Measurements from ENCODE around the gene NUP50. TPM values are rescaled to one million over a fixed set of nuclear protein-coding genes. Genes with fewer than 3 reads are reported as not detected.

NUP50 gene
- 100 to 1,000 TPM in 1 of 6 donors, 10 to 100 TPM in 5; 57.9 to 115 (median 66.7) TPM for total RNA-seq

GRCh38 chr22:45163451-45164269, at the start of gene NUP50:
TSS of gene NUP50 (plus strand) at chr22:45163925. CDS start at chr22:45168178, 4,253 bp downstream.
- peaks cover 0 to 22% (median 1%) of the 10 kb centered on the region in 4 donors for H3K36me3 ChIP-seq
- H3K4me3 ChIP-seq = peak within 1 kb of the TSS; percentile 95 to 98 (median 96)
- peak within 1 kb of the TSS; percentile 91 to 98 (median 95) for H3K27ac ChIP-seq
- DNase-seq = peak; percentile 97 to 99
- ATAC-seq (ENCODE audit: low FRiP score in 2 of 2) = peak; percentile 93 to 97
- WGBS, 2 donors = 0 to 1% methylated on average over 8 to 28 of the region's 100 CpGs
- no peaks in the 10 kb centered on the region for H3K27me3 ChIP-seq
- H3K9me3 ChIP-seq = no peaks in the 10 kb centered on the region
- peaks cover 50 to 72% (median 52%) of the 10 kb centered on the region in 4 donors for H3K4me1 ChIP-seq
- TF ChIP-seq CTCF (IDR thresholded peaks at IDR 0.05) (peak in 2 of 6 experiments; percentile 24 to 44), POLR2AphosphoS5 (IDR thresholded peaks at IDR 0.05) (peak; percentile 81 to 82), POLR2A (IDR thresholded peaks at IDR 0.05) (peak in 3 of 4 donors; percentile 63 to 90 (median 88)), EP300 (IDR thresholded peaks at IDR 0.05) (peak in 1 of 4 donors; percentile 29)

- Histone ChIP-seq H3K27me3 (no peaks in the 10 kb centered on the region), H3K4me1 (no peaks in the 10 kb centered on the region), H3K27ac (no peak overlapping the region), H3K9me3 (no peaks in the 10 kb centered on the region), H3K4me3 (no peak overlapping the region), H3K36me3 (no peaks in the 10 kb centered on the region)
- no peak for DNase-seq
- ATAC-seq (ENCODE audit: low FRiP score in 2 of 2) = no peak
- 80 to 86% methylated on average over 9 of the region's 9 CpGs for WGBS, 2 donors
- TF ChIP-seq EP300 (IDR thresholded peaks at IDR 0.05) = no peak
- no peak for TF ChIP-seq CTCF (IDR thresholded peaks at IDR 0.05)
- no peak for TF ChIP-seq POLR2A (IDR thresholded peaks at IDR 0.05)
- TF ChIP-seq POLR2AphosphoS5 (IDR thresholded peaks at IDR 0.05) = no peak
Observed at GRCh38 chr22:45120440-45120839, 43.3 kb upstream of the NUP50 start.

- no peaks in the 10 kb centered on the region for H3K27me3 ChIP-seq
- no peaks in the 10 kb centered on the region for H3K36me3 ChIP-seq
- 78 to 79% methylated on average over 8 of the region's 8 CpGs for WGBS, 2 donors
- TF ChIP-seq POLR2AphosphoS5 (IDR thresholded peaks at IDR 0.05) (no peak), EP300 (IDR thresholded peaks at IDR 0.05) (no peak), POLR2A (IDR thresholded peaks at IDR 0.05) (no peak), CTCF (IDR thresholded peaks at IDR 0.05) (no peak)
- H3K27ac ChIP-seq = no peak overlapping the region
- H3K9me3 ChIP-seq = no peaks in the 10 kb centered on the region
- no peak overlapping the region for H3K4me3 ChIP-seq
- DNase-seq = no peak
- H3K4me1 ChIP-seq = no peaks in the 10 kb centered on the region
- no peak for ATAC-seq (ENCODE audit: low FRiP score in 2 of 2)
Observed at GRCh38 chr22:45120931-45121330, 42.8 kb upstream of the NUP50 start.

- no peak overlapping the region for H3K4me3 ChIP-seq
Observed at GRCh38 chr22:45124176-45124847, 39.4 kb upstream of the NUP50 start.

More at GRCh38 chr22:45124176-45124847, 39.4 kb upstream of the NUP50 start:
- no peak for DNase-seq
- 66 to 71% methylated on average over 10 of the region's 10 CpGs for WGBS, 2 donors
- ATAC-seq (ENCODE audit: low FRiP score in 2 of 2) = no peak
- no peaks in the 10 kb centered on the region for H3K4me1 ChIP-seq
- H3K36me3 ChIP-seq = no peaks in the 10 kb centered on the region
- no peak for TF ChIP-seq CTCF (IDR thresholded peaks at IDR 0.05)
- TF ChIP-seq EP300 (IDR thresholded peaks at IDR 0.05) = no peak
- TF ChIP-seq POLR2A (IDR thresholded peaks at IDR 0.05) = no peak
- no peak for TF ChIP-seq POLR2AphosphoS5 (IDR thresholded peaks at IDR 0.05)
- no peak overlapping the region for H3K27ac ChIP-seq
- no peaks in the 10 kb centered on the region for H3K27me3 ChIP-seq
- no peaks in the 10 kb centered on the region for H3K9me3 ChIP-seq
